LoVo (cell line): ENCODE data around the gene ARMC9.
A peak's percentile ranks its signal among the peaks of the same experiment; 100 is the strongest.
"Not testable (repeated sequence)": the region's sequence is repeated elsewhere in the genome, so short reads cannot be mapped to it uniquely, and the experiment has no call there.

Source experiments
- DNase-seq: peaks from one replicate; pipeline ENCODE4 v3.0.0-alpha.2; 2016; ENCODE audit warnings: low spot score

The ARMC9 gene

GRCh38 chr2:231280846-231281245 lies 82.4 kb downstream of the ARMC9 start:
- DNase-seq, result no peak

- DNase-seq, result no peak
Measured at GRCh38 chr2:231284296-231284695, 85.9 kb downstream of the ARMC9 start.

- DNase-seq, result no peak
Measured at GRCh38 chr2:231286964-231287363, 88.5 kb downstream of the ARMC9 start.

GRCh38 chr2:231287696-231288095 lies 89.3 kb downstream of the ARMC9 start:
- no peak for DNase-seq

- no peak for DNase-seq
Measured at GRCh38 chr2:231288590-231288989, 90.2 kb downstream of the ARMC9 start.

GRCh38 chr2:231290321-231291015 lies 92.0 kb downstream of the ARMC9 start:
- no peak for DNase-seq

- no peak for DNase-seq
Measured at GRCh38 chr2:231292472-231293134, 94.2 kb downstream of the ARMC9 start.

- no peak for DNase-seq
Measured at GRCh38 chr2:231293163-231293562, 94.7 kb downstream of the ARMC9 start.

GRCh38 chr2:231294116-231294515 lies 95.7 kb downstream of the ARMC9 start:
- DNase-seq, result no peak

- no peak for DNase-seq
Measured at GRCh38 chr2:231294571-231295362, 96.3 kb downstream of the ARMC9 start.

- DNase-seq, result no peak
Measured at GRCh38 chr2:231295363-231295655, 96.9 kb downstream of the ARMC9 start.

- DNase-seq, result no peak
Measured at GRCh38 chr2:231296401-231296974, 98.1 kb downstream of the ARMC9 start.

- DNase-seq, result peak; percentile 49
Measured at GRCh38 chr2:231297108-231297908, 98.9 kb downstream of the ARMC9 start.

GRCh38 chr2:231298091-231298490 lies 99.7 kb downstream of the ARMC9 start:
- no peak for DNase-seq

- DNase-seq, result no peak
Measured at GRCh38 chr2:231299267-231299666, 100.8 kb downstream of the ARMC9 start.

- DNase-seq, result no peak
Measured at GRCh38 chr2:231300020-231300721, 101.7 kb downstream of the ARMC9 start.

GRCh38 chr2:231300722-231301076 lies 102.3 kb downstream of the ARMC9 start:
- DNase-seq, result no peak

GRCh38 chr2:231304259-231304658 lies 105.8 kb downstream of the ARMC9 start:
- not testable (repeated sequence) for DNase-seq

GRCh38 chr2:231305221-231305620 lies 106.8 kb downstream of the ARMC9 start:
- DNase-seq, result no peak

- no peak for DNase-seq
Measured at GRCh38 chr2:231306791-231307393, 108.5 kb downstream of the ARMC9 start.

GRCh38 chr2:231308219-231308618 lies 109.8 kb downstream of the ARMC9 start:
- no peak for DNase-seq
